Left renal pelvis (tissue), 4 donors: ENCODE data around the gene RBP3. TPM values are rescaled to one million over a fixed set of nuclear protein-coding genes. Genes with fewer than 3 reads are reported as not detected.

Experiments
- DNase-seq, 4 donors: peaks; one replicate each; pipeline ENCODE4 v3.0.0-alpha.2; 2013; ENCODE audit warnings: low read depth in 4 of 4, low spot score in 3 of 4
- polyA plus RNA-seq, 4 donors: library from polyadenylated mRNA; unstranded; fragments of 120-200 nt; gene quantifications; one replicate each; pipeline ENCODE4 v1.2.1, GENCODE V29; 2013; ENCODE audit not compliant: insufficient read length in 4 of 4

RBP3 gene
- polyA plus RNA-seq, 4 donors = 0.04 to 0.11 (median 0.08) TPM

DNA sequence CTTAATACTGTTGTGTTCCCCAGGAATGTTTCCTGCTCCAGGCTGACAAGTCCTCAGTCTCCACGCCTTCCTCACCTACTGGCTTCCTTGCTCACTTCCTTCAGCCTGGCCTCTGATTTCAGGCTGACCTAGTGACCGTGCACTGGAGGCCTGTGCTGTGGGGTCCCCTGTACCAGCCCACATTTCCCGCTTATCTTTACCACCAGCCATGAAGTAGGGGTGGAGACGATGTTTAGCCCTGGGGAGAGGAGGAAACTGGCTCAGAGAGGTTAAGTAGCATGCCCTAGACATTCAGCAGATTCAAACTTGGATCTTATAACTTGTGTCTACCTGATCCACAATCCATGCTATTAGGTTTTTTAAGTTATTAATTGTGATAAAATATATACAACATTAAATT, 40.7 kb downstream of the RBP3 start:
- DNase-seq = no peak

GRCh38 chr10:47389619-47390018, 41.5 kb downstream of the RBP3 start:
- DNase-seq = no peak

GRCh38 chr10:47396311-47396717, 48.2 kb downstream of the RBP3 start:
- DNase-seq = no peak

DNA sequence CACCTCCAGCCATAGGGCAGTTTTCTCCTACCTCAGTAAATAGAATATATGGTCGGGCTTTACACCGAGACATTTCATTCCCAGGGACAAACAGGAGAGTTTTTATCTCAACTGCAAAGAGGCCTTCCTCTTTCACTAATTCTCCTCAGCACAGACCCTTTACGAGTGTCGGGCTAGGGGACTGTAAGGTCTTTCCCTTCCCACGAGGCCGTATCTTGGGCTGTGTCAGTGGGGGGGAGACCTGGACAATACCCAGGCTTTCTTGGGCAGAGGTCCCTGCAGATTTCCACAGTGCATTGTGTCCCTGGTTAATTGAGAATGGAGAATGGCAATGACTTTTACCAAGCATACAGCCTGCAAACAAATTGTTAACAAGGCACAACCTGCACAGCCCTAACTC, 49.1 kb downstream of the RBP3 start:
- DNase-seq = no peak

DNA sequence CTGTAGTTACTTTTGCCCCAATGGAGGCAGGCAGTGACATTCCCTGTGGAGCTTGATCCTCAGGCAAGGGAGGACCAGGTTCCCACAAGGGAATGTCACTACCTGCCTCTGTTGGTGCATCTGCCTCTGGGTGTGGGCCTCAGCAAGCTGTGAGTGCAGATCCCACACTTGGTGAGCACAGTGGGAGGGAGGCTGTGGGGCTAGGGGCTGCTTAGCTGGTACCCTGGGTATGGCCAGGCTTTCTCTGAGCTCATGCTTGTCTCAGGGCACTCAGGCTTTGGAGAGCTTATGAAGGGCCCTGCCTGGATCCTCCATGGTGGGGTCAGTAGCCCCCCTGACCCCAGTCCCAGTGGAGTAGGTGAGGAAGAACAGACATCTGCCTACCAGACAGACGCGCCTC, 52.1 kb downstream of the RBP3 start:
- DNase-seq = no peak

GRCh38 chr10:47400786-47401185, 52.6 kb downstream of the RBP3 start:
- DNase-seq = no peak

- DNase-seq = no peak
Observed at GRCh38 chr10:47401210-47401609, 53.0 kb downstream of the RBP3 start.

DNA sequence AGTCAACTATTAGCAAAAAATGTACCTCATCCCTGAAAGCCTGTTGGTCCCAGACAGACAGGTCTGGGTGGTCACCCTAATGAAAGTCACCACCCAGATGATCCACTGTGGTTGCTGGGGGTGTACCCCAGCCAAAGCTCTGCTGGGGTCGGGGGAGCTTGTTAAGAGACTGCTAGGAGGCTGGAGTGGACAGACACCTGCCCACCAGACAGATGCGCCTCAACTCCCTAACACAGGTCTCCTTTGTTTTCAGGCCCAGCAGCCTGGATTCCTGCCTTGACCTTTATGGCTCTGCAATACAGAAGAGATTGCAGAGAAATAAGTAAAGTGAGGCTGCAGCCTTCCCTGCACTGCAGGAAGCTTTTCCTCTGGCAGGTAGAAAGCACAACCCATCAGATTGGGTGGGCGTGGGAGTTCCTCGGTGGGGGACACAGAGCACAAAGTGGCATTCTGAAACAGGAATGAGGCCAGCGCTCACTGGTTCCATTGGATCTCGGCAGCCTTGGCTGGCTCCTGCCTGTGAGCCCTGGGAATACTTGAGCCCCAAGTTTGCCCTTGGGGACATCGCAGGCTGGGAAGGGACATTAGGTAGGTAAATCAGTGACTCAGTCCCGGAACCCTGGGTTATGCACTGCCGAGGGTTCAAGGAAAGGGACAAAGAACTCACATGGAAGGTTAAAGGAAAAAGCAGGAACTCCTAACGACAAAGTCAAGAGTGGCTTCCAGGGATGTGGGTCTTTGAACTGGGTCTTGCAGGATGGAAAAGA, 53.9 kb downstream of the RBP3 start:
- no peak for DNase-seq

GRCh38 chr10:47402641-47403301, 54.6 kb downstream of the RBP3 start:
- peak in 2 of 4 donors; percentile 28 to 43 for DNase-seq

DNA sequence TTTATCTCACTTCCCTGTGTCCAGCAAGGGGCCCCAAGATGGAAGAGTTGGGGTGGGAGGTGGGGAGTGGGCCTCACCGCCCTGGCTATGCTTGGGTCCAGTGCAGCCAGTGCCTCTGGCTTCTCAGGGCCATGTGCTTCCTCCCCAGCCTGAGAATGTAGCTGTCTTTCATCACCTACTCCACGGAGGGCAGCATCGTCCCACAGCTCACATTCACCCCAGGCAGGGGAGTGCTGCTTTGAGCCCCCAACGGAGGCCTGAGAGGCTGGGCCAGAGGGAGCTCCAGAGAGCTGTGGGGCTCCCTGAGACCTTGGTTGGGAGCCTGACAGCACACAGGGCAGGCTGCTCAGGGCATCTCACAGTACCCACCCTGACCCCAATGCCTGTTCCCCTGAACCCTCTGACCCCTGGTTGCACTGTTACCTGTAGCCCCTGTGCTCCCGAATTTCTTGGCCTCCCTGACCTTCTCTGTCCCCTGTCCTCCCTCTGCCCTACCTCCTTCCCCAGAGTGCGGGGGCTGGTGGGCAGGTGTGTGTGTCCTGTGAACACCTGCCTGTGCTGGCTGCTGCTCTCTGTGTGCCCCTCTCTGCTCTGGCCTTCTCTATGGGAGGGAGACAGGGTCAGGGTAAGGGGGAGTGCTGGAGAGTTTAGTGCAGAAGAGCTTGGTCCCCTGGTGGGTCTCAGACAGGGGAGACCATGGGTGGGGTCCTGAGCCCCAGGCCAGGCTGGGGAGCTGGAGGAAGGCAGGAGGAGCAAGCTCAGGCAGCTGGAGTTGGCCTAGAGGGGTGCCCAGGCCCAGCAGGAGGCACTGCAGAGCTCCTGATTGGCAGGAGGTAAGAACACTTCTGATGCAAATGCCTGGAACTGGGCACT, 55.5 kb downstream of the RBP3 start:
- no peak for DNase-seq

DNA sequence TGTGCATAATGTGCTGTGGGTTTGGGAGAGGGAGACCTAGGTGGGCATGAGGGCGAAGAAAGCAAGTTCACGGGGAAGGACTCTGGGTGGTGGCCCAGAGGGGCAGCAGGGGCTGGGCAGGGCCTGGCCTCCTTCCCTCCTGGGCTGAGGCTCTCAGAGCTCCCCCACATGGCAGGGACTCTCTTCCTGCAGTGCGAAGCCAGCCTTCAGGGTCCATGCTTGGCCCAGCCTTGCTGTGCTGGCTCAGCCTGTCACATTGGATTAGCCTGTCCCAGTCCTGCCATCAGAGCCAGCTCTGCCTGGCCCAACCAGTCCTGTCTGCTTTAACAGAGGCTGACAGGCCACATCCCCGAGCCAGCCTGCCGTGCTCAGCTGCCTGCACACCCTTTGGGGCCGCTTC, 56.3 kb downstream of the RBP3 start:
- DNase-seq = no peak

- DNase-seq = no peak
Observed at GRCh38 chr10:47404937-47405336, 56.8 kb downstream of the RBP3 start.

DNA sequence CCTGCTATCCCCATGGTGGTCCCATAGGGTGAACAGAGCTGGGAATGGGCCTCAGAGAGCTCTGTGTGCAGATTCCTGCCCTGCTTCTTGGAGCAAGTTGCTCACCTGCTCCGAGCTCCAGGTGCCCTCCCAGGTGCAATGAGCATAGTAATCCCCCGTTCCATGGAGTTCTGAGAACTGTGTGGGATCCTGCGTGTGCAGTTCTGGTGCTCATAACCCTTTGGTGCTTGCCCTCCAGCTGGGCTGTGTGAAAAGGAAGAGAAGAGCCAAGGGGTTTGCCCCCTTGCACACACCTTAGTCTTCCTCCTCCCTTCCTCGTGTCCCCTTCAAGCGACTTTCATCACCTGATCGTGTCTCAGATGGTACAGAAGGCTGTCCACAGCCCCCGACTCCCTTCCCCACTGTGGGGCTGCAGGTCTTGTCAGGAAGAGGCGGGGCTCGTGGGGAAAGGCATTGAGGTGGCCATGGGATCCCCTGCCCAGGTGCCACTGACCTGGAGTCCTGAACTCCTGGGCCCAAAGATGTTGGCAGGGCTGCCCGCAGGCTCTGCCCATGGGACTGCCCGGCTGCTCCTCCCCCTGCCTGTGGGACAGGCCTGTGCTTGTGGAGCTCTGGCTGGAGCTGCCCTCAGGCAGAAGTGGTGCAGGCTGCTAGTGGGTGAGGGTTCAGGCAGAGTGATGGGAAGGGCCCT, 57.8 kb downstream of the RBP3 start:
- no peak for DNase-seq

- no peak for DNase-seq
Observed at GRCh38 chr10:47406548-47406869, 58.3 kb downstream of the RBP3 start.

DNA sequence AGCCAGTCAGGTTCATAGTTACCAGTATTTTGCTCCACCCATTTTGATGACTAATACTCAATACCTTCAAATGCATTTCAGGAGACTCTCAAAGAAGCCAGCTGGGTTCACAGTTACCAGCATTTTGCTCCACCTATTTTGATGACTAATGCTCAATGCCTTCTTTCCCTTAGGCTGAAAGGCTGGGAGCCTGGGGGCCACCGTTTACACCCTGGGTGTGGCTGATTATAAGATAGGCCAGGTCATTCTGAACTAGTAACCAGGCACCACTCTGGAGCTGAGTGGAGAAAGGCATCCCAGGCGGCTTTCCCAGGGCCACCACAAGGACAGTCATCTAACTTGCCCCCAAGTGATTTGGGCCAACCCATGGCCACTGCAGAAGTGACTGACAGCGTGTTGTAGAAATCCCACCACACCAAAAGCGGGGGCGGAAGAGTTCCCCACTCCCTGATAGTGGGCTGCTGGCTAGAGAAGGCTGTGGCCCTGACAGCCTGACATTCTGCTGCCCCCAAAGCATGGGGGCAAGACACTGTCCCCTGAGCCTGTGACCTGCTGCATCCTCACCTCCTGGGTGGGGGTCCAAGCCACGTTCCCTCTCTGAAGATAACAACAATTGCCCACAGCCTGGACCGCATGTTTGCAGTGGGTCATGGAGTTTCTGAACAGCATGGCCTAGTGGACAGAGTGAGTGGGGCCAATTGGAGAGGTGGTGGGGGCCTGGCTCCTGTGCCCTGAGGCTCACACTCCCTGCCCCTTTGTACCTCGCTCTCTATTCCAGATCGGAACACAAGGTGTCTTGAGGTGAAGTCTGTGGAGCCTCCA, 58.9 kb downstream of the RBP3 start:
- DNase-seq = no peak

Other genes starting within 250 kb of the RBP3 start
- gene GDF10, start 48.2 kb upstream of the RBP3 start, polyA plus RNA-seq = 1 to 10 TPM; 1.1 to 6.1 (median 2.9) TPM
- not detected for gene GDF2, start 25.9 kb upstream of the RBP3 start, polyA plus RNA-seq
- 1 to 10 TPM; 1.1 to 5.5 (median 4.4) TPM for gene ZNF488, start 35.9 kb downstream of the RBP3 start, polyA plus RNA-seq
- gene ANXA8, start 135.8 kb downstream of the RBP3 start, polyA plus RNA-seq = under 1 TPM; 0.17 to 0.50 (median 0.38) TPM
- not detected for gene FAM25G, start 143.3 kb downstream of the RBP3 start, polyA plus RNA-seq
- gene AGAP9, start 175.3 kb downstream of the RBP3 start, polyA plus RNA-seq = 10 to 100 TPM in 2 of 4 donors, 1 to 10 TPM in 2; 4.9 to 14.3 (median 9.5) TPM